Effector memory CD8-positive, alpha-beta T cell (primary cell): Measurements from ENCODE around the gene TTC7B.

Experiments
- ATAC-seq: fragments of 150-1000 bp; cut with Tn5 transposase; replicated peaks from 2 replicates; pipeline ENCODE4 v1.10.0; 2021; ENCODE audit warnings: mild to moderate bottlenecking, moderate library complexity
- DNase-seq, 3 experiments: peaks; one replicate each; pipeline ENCODE4 v3.0.0; 2021
- H3K27ac Mint-ChIP-seq, 2 donors: one replicate each; pipeline ENCODE4 v1.8.0; 2022; ENCODE audit warnings: mild to moderate bottlenecking in 2 of 2, mixed read lengths in 2 of 2, moderate library complexity in 2 of 2
- H3K27me3 Mint-ChIP-seq, 2 donors: one replicate each; pipeline ENCODE4 v1.8.0; 2022; ENCODE audit warnings: mixed read lengths in 2 of 2
- H3K36me3 Mint-ChIP-seq: one replicate; pipeline ENCODE4 v1.8.0; 2022; ENCODE audit warnings: mild to moderate bottlenecking, moderate library complexity, mixed read lengths; ENCODE audit not compliant: insufficient read depth
- H3K4me1 Mint-ChIP-seq, 2 donors: one replicate each; pipeline ENCODE4 v1.8.0; 2022; ENCODE audit warnings: low read depth in 2 of 2, mixed read lengths in 2 of 2
- H3K4me3 Mint-ChIP-seq, 2 donors: one replicate each; pipeline ENCODE4 v1.8.0; 2022; ENCODE audit warnings: mild to moderate bottlenecking in 2 of 2, mixed read lengths in 2 of 2, moderate library complexity in 2 of 2
- H3K9me3 Mint-ChIP-seq, 2 donors: one replicate each; pipeline ENCODE4 v1.8.0; 2022; ENCODE audit warnings: mixed read lengths in 2 of 2

TTC7B gene

DNA sequence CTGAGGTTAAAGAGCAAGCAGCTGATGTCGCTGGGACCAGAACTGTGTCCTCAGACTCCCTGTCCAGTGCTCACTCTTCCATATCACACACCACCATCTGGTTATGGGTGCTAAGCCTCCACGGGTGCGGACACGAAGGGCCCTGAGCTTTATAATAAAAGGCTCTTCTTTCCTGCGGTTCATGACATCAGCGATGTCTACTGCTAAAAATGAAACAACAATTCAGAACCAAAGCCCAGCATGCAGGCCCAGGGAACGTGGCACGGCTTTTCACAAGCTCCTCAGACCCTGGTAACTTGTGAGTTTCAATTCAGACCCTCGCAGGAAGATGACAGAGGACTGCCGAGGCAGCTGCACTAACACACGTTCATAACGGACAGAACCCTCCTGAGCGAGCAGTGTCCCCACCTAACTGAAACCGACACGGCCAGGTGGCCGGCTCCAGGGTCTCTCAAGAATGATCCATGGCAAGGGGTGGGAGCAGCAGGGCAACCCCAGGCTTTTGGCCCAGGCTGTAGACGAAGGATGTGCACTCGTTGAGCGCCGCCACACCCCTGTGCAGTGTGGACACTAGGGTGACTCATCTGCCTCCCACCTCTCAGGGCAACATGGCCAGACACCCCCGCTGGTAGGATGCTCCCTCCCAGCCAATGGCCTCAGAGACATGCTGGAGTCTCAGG lies 239.1 kb downstream of the TTC7B start:
- Mint-ChIP-seq H3K4me1 (no peaks in the 10 kb centered on the region), H3K36me3 (no peaks in the 10 kb centered on the region), H3K27me3 (peaks cover 0 to 14% of the 10 kb centered on the region in 2 donors), H3K4me3 (no peak overlapping the region), H3K27ac (no peak overlapping the region), H3K9me3 (no peaks in the 10 kb centered on the region)
- no peak for ATAC-seq
- no peak for DNase-seq

DNA sequence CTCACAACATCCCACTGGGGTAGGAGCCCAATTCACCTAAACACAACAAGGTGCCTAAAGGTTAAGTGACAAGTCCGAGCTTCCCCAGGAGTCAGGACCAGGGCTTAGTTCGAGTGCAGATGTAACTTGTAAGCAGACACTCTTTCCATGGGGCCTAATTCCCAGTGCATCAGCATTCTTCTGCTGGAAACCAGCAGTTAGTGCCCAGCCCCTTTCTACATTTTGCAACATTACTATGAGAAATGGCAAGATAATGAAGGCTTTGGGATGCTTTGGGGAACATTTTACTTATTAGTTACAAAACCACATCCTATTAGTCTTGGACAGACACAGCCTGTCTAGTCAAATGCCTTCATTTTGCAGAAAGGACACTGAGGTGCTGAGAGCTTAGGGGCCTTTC lies 239.6 kb downstream of the TTC7B start:
- H3K4me3 Mint-ChIP-seq = no peak overlapping the region
- no peaks in the 10 kb centered on the region for H3K36me3 Mint-ChIP-seq
- DNase-seq = no peak
- no peaks in the 10 kb centered on the region for H3K4me1 Mint-ChIP-seq
- no peak overlapping the region for H3K27ac Mint-ChIP-seq
- ATAC-seq = no peak
- H3K9me3 Mint-ChIP-seq = no peaks in the 10 kb centered on the region
- peaks cover 0 to 14% of the 10 kb centered on the region in 2 donors for H3K27me3 Mint-ChIP-seq

DNA sequence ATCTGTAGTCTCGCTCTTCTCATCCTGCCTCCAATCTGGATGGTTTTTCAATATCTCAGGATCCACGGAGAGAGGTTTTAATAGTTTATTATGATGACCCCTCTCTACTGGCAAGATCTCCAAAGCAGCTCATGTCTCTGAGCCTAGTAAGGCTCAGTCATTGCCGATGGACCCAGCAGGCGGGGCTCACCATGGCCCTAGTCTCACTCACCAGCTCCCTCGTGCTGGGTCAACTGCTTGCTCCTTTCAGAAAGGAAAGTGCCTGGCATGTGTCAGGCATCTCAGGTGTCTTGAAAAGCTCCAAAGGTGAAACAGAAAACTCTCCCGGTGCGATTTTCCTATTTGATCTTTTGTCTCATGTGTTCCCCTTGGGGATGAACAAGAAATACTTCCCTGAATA lies 240.4 kb downstream of the TTC7B start:
- H3K9me3 Mint-ChIP-seq = no peaks in the 10 kb centered on the region
- H3K36me3 Mint-ChIP-seq = no peaks in the 10 kb centered on the region
- no peak for DNase-seq
- peaks cover 0 to 14% of the 10 kb centered on the region in 2 donors for H3K27me3 Mint-ChIP-seq
- no peak overlapping the region for H3K27ac Mint-ChIP-seq
- no peak for ATAC-seq
- no peak overlapping the region for H3K4me3 Mint-ChIP-seq
- H3K4me1 Mint-ChIP-seq = no peaks in the 10 kb centered on the region

DNA sequence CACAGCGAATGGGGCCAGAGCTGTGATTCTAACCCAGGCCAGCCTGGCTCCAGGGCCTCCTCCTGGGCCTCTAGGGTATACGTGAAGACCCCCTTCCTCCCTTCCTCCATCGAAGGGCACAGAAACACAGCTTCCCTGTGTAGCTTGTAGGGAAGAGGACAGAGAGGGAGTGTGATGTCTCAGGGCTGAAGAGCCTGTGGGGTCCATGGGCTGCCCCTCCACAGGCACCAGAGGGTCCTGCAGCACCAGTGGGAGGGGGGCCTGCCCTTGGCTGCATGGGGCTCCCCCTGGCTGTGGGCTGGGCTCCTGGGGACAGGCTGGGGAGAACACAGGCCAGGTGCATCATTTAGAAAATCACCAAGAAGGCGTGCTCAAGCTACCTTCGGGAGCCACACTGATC lies 240.9 kb downstream of the TTC7B start:
- H3K4me1 Mint-ChIP-seq = no peaks in the 10 kb centered on the region
- no peak overlapping the region for H3K27ac Mint-ChIP-seq
- H3K9me3 Mint-ChIP-seq = no peaks in the 10 kb centered on the region
- peaks cover 0 to 14% of the 10 kb centered on the region in 2 donors for H3K27me3 Mint-ChIP-seq
- no peaks in the 10 kb centered on the region for H3K36me3 Mint-ChIP-seq
- ATAC-seq = no peak
- no peak overlapping the region for H3K4me3 Mint-ChIP-seq
- DNase-seq = no peak

DNA sequence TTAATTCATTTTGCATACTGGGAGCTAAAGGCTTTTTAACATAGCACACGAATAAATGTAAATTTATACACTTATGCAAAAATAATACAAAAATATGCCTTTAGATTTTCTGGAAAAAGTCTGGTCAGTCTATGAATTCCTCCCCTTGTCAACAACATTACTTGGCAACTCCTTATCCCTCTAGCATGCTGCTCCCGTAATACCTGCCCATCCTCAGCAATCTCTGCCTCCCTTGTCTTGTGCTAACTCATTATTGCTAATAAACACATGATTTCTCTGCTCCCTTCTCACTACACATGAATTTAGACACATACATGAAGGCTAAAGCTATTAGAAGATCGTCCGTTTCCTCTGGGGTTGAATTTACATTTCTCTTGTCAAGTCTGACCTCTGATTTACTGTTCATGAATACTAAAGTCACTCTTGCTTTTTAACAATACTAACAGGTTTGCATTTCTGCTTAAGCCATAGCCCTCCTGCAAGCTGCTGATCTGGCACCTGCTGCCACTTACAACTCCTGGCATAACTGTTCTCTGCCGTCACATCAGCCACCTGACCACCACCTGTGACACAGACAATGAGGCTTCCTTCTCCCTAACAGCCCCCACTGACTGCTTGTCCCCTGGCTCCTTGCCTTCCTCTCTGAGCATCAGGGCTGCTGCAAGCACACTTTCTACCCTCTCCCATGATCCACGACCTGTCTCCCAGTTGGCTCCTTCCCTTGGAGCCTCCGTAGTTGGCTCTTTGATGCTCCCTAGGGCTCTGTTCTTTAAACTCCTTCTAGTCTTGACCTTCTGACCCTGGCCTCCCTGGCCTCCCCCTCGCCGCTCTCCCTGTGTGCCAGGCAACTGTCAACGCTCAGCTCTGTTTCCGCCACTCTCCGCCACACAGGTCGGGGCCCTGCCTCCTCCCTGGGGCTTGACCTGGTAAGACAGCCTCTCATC lies 241.8 kb downstream of the TTC7B start:
- Mint-ChIP-seq H3K36me3 (no peaks in the 10 kb centered on the region), H3K4me3 (no peak overlapping the region), H3K27ac (no peak overlapping the region), H3K9me3 (no peaks in the 10 kb centered on the region), H3K27me3 (peaks cover 0 to 14% of the 10 kb centered on the region in 2 donors), H3K4me1 (no peaks in the 10 kb centered on the region)
- ATAC-seq = no peak
- DNase-seq = no peak

DNA sequence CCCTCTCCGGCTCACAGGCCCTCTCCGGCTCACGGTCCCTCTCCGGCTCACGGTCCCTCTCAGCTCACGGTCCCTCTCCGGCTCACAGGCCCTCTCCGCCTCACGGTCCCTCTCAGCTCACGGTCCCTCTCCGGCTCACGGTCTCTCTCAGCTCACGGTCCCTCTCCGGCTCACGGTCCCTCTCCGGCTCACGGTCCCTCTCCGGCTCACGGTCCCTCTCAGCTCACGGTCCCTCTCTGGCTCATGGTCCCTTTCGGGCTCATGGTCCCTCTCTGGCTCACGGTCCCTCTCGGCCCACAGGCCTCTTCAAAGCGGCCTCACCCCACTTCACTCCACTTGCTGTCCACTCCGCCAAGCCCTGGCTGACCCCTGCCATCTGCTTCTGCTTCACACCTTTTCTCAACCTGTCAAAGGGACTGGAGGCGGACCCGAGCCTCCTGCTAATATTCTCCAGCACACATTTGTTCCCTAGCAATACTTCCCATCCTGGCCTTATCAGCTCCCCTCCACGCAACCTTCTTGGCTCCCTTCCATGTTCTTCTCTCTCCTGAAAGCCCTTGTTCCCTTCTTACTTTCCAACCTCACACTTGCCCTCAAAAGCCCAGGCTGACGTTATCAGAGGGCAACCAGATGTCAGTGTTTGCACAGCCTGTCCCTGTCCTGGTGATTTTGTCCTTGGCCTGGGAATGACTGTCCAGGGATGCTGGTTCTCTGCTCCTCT lies 242.7 kb downstream of the TTC7B start:
- Mint-ChIP-seq H3K27me3 (peaks cover 0 to 14% of the 10 kb centered on the region in 2 donors), H3K27ac (no peak overlapping the region), H3K36me3 (no peaks in the 10 kb centered on the region), H3K9me3 (no peaks in the 10 kb centered on the region), H3K4me3 (no peak overlapping the region), H3K4me1 (no peaks in the 10 kb centered on the region)
- DNase-seq (no peak), ATAC-seq (no peak)

DNA sequence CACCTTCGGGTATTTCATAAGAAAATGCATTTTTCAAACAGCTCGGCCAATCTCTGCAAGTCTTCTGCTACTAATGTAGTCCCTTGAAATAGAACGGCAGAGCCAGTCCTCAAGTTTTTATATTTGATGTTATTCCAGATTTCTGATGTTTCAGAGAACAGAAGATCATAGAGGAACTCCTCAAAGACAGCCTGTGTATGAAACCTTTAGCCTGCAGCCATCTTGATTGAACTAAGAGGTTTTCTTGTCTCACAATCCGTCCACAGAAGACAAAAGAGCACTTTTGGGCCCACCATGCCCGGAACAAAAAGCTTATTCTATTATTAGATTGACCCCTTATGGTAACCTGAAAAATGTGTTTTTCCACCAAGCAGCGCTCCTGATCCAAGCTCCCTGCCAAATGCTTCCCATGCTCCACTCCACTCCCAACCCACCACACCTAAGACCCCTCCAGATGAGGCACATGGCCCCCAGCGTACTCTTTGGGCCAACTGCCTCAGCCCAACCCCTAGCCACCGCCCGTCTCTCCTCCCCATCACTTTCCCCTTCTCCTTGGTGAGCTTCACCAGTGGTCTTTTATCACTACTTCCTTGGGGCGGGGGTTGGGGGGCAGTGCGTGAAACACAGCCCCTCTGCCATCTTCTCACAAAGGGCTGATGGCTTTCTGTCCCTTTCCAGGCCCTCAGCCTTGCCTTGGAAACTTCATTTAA lies 243.6 kb downstream of the TTC7B start:
- no peak for DNase-seq
- Mint-ChIP-seq H3K36me3 (no peaks in the 10 kb centered on the region), H3K27ac (no peak overlapping the region), H3K9me3 (no peaks in the 10 kb centered on the region), H3K4me3 (no peak overlapping the region), H3K27me3 (peaks cover 0 to 14% of the 10 kb centered on the region in 2 donors), H3K4me1 (no peaks in the 10 kb centered on the region)
- no peak for ATAC-seq

DNA sequence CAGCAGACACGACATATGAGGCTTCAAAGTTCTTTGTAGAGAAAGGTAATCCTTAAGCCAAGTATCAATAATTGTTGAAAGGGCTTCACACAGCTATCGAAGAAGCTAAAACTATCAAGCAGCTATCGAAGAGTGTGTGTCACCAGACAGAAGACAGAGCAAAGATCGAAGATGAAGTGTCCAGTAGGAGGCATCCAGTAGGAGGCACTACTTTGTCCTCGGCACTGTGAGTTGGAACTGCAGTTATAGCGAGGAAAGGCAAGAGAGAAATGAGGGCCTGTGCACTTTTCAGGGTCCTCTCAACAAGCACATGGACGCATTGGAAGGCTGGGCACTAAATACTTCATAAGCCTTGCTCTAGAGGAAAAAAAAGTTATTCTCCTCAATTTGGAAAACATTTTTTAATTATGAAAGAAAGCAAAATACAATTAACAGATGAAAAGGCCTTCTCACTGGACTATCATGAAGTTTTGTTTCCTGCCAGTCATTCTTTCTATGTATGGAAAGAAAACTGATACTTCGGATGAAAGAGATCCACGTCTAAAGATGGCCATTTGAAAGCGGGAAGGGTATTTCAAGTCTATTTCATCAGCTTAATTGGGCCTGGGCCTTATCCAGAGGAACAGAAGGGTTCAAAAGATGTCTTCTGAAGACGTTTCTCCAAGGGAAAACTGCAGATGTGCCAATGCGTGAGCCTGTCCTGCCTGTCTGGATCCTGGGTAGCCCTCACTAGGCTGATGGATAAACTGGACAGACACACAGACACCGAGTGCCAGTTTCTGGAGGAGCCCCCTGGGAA lies 244.9 kb downstream of the TTC7B start:
- ATAC-seq (no peak), DNase-seq (no peak)
- Mint-ChIP-seq H3K9me3 (no peaks in the 10 kb centered on the region), H3K27ac (no peak overlapping the region), H3K36me3 (no peaks in the 10 kb centered on the region), H3K27me3 (peaks cover 0 to 14% of the 10 kb centered on the region in 2 donors), H3K4me3 (no peak overlapping the region), H3K4me1 (no peaks in the 10 kb centered on the region)

DNA sequence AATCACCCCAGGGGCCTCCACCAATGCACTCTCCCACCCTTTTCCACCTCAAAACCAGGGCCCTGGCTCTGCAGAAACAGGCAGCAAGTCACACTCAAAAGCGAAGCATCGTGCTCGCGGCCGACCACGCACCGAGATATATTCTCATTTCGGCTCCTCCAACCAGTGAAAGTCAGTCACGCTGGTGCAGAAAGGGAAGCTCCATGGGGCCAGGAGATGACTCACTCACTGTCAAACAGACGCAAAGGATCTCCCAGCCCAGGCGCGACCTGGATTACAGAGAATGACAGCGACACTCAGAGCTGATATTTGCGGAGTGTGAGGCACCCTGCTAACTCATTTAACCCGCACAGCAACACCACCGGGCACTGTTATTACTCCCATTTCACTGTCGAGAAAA lies 245.8 kb downstream of the TTC7B start:
- no peaks in the 10 kb centered on the region for H3K4me1 Mint-ChIP-seq
- no peaks in the 10 kb centered on the region for H3K9me3 Mint-ChIP-seq
- H3K36me3 Mint-ChIP-seq = no peaks in the 10 kb centered on the region
- H3K4me3 Mint-ChIP-seq = no peak overlapping the region
- H3K27me3 Mint-ChIP-seq = peaks cover 0 to 7% of the 10 kb centered on the region in 2 donors
- H3K27ac Mint-ChIP-seq = no peak overlapping the region
- ATAC-seq (no peak), DNase-seq (no peak)

DNA sequence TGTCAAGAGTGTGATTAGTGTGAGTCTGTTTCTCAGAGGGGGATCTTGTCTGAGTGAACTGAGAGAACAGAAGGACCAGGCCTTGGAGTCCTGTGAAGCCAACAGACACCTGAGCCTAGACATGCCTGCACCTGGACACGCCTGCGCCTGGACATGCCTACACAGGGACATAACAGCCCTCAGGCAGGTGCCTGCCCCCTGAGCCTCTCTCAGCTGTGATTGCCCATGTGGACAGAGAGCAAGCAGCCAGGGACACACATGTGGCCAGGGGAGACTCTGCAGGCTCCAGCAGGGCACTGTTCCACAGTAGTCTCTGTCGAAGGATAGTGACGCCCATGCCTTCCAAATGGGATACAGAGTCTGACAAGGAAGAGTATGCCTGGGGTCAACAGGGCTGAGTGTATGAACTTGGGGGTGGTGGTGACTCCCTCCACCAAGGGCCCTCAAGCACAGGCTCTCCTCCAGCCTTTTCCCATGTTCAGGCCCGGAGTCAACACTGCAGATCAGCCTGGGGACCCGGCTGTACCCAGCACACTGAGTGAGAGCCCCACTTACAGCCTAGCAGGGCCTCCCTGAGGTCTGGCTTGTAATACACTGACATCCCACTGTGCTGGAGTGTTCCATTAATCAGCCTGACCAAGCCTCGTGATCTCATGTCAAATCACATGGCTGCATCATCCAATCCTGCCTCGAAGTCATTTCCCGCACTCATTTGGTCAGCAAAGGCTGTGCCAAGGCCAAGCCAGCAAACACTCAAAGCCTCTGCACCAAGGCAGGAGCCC lies 246.4 kb downstream of the TTC7B start:
- Mint-ChIP-seq H3K27ac (no peak overlapping the region), H3K9me3 (no peaks in the 10 kb centered on the region), H3K4me3 (no peak overlapping the region), H3K27me3 (peaks cover 0 to 7% of the 10 kb centered on the region in 2 donors), H3K36me3 (no peaks in the 10 kb centered on the region), H3K4me1 (no peaks in the 10 kb centered on the region)
- ATAC-seq (no peak), DNase-seq (no peak)

DNA sequence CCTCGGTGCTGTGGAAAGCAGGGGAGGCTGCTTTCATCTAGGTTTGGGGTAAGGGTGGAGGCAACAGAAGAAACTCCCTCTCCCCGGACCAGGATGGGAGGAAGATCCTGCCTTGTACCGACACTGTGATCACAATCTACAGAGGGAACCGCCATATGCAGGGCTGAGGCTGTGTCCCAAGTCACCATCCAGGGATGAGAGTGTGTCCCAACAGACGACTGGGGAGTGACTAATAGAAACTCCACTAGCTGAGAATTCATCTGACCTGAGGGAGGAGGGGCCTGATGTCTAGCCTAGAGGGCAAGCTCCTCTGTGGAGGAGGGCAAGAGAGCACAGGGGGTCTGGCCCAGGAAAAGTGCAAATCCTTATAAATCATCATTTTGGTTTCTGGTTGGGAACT lies 247.0 kb downstream of the TTC7B start:
- H3K4me3 Mint-ChIP-seq = no peak overlapping the region
- no peaks in the 10 kb centered on the region for H3K36me3 Mint-ChIP-seq
- H3K4me1 Mint-ChIP-seq = no peaks in the 10 kb centered on the region
- DNase-seq (no peak), ATAC-seq (no peak)
- H3K27ac Mint-ChIP-seq = no peak overlapping the region
- no peaks in the 10 kb centered on the region for H3K9me3 Mint-ChIP-seq
- peaks cover 0 to 7% of the 10 kb centered on the region in 2 donors for H3K27me3 Mint-ChIP-seq

DNA sequence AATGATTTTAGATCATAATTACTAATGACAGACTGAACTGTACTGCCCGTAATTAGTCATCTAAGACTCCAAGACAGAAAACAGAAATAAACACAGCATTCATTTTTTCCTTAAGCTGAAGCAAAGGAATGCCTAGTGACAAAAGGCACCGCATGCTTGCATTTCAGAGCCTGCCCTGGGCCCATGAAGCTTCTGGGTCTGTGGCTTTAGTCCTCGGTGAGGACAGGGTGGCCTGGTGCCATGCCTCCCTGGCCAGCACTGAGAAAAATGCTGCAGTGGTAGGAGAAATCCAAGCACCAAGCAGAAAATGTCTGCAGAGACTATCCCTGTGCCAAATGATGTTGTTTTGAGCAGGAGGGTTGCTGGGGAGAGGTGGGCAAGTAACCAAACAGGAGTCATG lies 247.8 kb downstream of the TTC7B start:
- no peaks in the 10 kb centered on the region for H3K36me3 Mint-ChIP-seq
- peaks cover 0 to 1% of the 10 kb centered on the region in 2 donors for H3K27me3 Mint-ChIP-seq
- no peak for DNase-seq
- no peak for ATAC-seq
- H3K27ac Mint-ChIP-seq = no peak overlapping the region
- H3K4me3 Mint-ChIP-seq = no peak overlapping the region
- no peaks in the 10 kb centered on the region for H3K9me3 Mint-ChIP-seq
- H3K4me1 Mint-ChIP-seq = no peaks in the 10 kb centered on the region
